Measurements from ENCODE around the gene IER5L.

Gene IER5L

GRCh38 chr9:129177791-129178567 lies at the start of gene IER5L:
Gene IER5L (minus strand): TSS chr9:129178261. CDS start chr9:129178052, 209 bp downstream.
- DNase-seq: peak; percentile 82

- no peak for DNase-seq
Observed at GRCh38 chr9:129227843-129228189, 49.8 kb upstream of the IER5L start.

GRCh38 chr9:129225815-129226214 lies 47.8 kb upstream of the IER5L start:
- no peak for DNase-seq

- DNase-seq: no peak
Observed at GRCh38 chr9:129225490-129225778, 47.4 kb upstream of the IER5L start.

GRCh38 chr9:129224618-129225489 lies 46.8 kb upstream of the IER5L start:
- DNase-seq: no peak

GRCh38 chr9:129223551-129224208 lies 45.6 kb upstream of the IER5L start:
- DNase-seq: no peak

GRCh38 chr9:129222819-129223218 lies 44.8 kb upstream of the IER5L start:
- no peak for DNase-seq

- no peak for DNase-seq
Observed at GRCh38 chr9:129221979-129222635, 44.0 kb upstream of the IER5L start.

- no peak for DNase-seq
Observed at GRCh38 chr9:129221233-129221632, 43.2 kb upstream of the IER5L start.

- DNase-seq: no peak
Observed at GRCh38 chr9:129220771-129221170, 42.7 kb upstream of the IER5L start.

GRCh38 chr9:129218918-129219317 lies 40.9 kb upstream of the IER5L start:
- DNase-seq: no peak

GRCh38 chr9:129218272-129218625 lies 40.2 kb upstream of the IER5L start:
- no peak for DNase-seq

- no peak for DNase-seq
Observed at GRCh38 chr9:129213551-129213950, 35.5 kb upstream of the IER5L start.

- no peak for DNase-seq
Observed at GRCh38 chr9:129211686-129212085, 33.6 kb upstream of the IER5L start.

- DNase-seq: no peak
Observed at GRCh38 chr9:129210125-129210524, 32.1 kb upstream of the IER5L start.

- no peak for DNase-seq
Observed at GRCh38 chr9:129209580-129209979, 31.5 kb upstream of the IER5L start.

GRCh38 chr9:129209109-129209508 lies 31.0 kb upstream of the IER5L start:
- DNase-seq: no peak

- no peak for DNase-seq
Observed at GRCh38 chr9:129208207-129209032, 30.4 kb upstream of the IER5L start.

GRCh38 chr9:129206905-129207304 lies 28.8 kb upstream of the IER5L start:
- DNase-seq: no peak

- DNase-seq: no peak
Observed at GRCh38 chr9:129206401-129206800, 28.3 kb upstream of the IER5L start.

- DNase-seq: no peak
Observed at GRCh38 chr9:129204840-129205239, 26.8 kb upstream of the IER5L start.

GRCh38 chr9:129203556-129203909 lies 25.5 kb upstream of the IER5L start:
- no peak for DNase-seq

All from NCI-H1694 (cell line).